Measurements from ENCODE around the gene MCEMP1.

- TF ChIP-seq POLR2A (IDR thresholded peaks at IDR 0.05): no peak
- no peak for TF ChIP-seq CTCF (IDR thresholded peaks at IDR 0.05)
Measured at GRCh38 chr19:7654401-7654800, 22.5 kb upstream of the MCEMP1 start.

Data from lower leg skin (tissue), 3 donors.